ENCODE data around the gene IGFL2. TPM values are rescaled to one million over a fixed set of nuclear protein-coding genes. Genes with fewer than 3 reads are reported as not detected.

The IGFL2 gene
- total RNA-seq, 1 donor from 2014 or later, result not detected

DNA sequence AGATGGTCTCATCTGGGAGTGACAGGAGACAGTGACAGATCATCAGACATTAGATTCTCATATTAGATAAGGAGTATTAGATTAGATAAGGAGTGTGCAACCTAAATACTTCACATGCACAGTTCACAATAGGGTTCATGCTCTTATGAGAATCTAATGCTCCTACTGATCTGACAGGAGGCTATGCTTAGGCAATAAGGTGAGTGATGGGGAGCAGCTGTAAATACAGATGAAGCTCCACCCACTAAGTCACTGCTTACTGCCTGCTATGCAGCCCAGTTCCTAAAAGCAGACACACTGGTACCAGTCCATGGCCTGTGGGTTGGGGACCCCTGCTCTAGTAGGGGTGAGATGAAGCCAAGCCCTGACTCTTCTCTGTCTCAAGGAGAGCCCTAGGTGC, 13.5 kb upstream of the IGFL2 start:
- H3K4me3 ChIP-seq (ENCODE audit: low read length in 3 of 3), result no peak overlapping the region
- H3K27me3 ChIP-seq (ENCODE audit: control insufficient read depth in 3 of 3, insufficient read depth in 3 of 3, low read length in 3 of 3), result peaks cover 0 to 9% (median 0%) of the 10 kb centered on the region in 3 donors
- H3K27ac ChIP-seq (ENCODE audit: low read depth, low read length), result no peak overlapping the region
- no peaks in the 10 kb centered on the region for H3K9me3 ChIP-seq (ENCODE audit: control insufficient read depth in 3 of 3, low read length in 3 of 3)
- no peaks in the 10 kb centered on the region for H3K36me3 ChIP-seq (ENCODE audit: control insufficient read depth in 3 of 3, insufficient read depth in 3 of 3, low read length in 3 of 3)
- H3K9ac ChIP-seq (ENCODE audit: low read depth in 1 of 3, low read length in 3 of 3), result no peak overlapping the region
- H3K4me1 ChIP-seq (ENCODE audit: control insufficient read depth in 3 of 3, insufficient read depth in 3 of 3, low read length in 3 of 3), result peaks cover 13 to 17% (median 14%) of the 10 kb centered on the region in 3 donors

DNA sequence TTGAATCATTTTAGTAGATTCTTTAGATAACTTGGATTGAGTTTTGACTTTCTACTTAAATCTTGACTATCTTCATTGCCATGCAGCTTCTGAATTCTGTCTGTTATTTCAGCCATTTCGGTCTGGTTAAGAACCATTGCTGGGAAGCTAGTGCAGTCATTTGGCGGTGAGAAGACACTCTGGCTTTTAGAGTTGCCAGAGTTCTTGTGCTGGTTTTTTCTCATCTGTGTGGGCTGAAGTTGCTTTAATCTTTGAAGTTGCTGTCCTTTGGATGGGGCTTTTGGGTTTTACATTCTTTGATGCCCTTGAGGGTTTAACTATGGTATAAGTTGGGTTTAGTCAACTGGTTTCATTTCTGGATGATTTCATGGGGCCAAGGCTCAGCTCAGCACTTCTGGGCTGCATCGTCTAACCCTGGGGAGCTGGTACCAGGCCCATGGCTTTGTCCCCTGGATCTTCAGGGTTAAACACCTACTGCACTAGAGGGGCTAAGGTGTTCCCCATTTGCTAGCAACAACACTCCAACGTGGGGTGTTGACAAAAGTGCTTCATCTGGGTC, 10.0 kb upstream of the IGFL2 start:
- Histone ChIP-seq H3K9me3 (ENCODE audit: control insufficient read depth in 3 of 3, low read length in 3 of 3) (no peaks in the 10 kb centered on the region), H3K4me3 (ENCODE audit: low read length in 3 of 3) (no peak overlapping the region)

DNA sequence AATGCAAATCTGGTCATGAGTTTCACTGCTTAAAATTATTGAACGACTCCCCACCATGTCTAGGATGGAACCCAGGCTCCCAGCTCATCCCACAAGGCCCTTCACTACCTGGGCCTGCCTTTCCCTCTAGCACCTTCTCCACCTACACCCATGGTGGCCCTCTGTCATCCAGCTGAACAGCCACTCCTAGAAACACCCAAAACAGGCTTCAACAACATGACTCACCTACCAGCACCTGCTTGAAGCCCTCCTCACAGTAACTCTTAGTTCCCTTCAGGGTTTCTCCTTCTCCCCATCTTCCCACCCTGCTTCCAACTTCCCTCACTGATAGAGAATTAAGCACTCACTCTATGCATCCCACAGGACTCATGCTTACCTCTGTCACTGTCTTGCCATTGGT, 6.6 kb upstream of the IGFL2 start:
- Histone ChIP-seq H3K4me3 (ENCODE audit: low read length in 3 of 3) (no peak overlapping the region), H3K9ac (ENCODE audit: low read depth in 1 of 3, low read length in 3 of 3) (no peak overlapping the region), H3K4me1 (ENCODE audit: control insufficient read depth in 3 of 3, insufficient read depth in 3 of 3, low read length in 3 of 3) (no peaks in the 10 kb centered on the region), H3K9me3 (ENCODE audit: control insufficient read depth in 3 of 3, low read length in 3 of 3) (no peaks in the 10 kb centered on the region), H3K27me3 (ENCODE audit: control insufficient read depth in 3 of 3, insufficient read depth in 3 of 3, low read length in 3 of 3) (peaks cover 0 to 9% (median 0%) of the 10 kb centered on the region in 3 donors), H3K36me3 (ENCODE audit: control insufficient read depth in 3 of 3, insufficient read depth in 3 of 3, low read length in 3 of 3) (no peaks in the 10 kb centered on the region), H3K27ac (ENCODE audit: low read depth, low read length) (no peak overlapping the region)

More for the DNA sequence above, 10.0 kb upstream of the IGFL2 start:
- Histone ChIP-seq H3K4me1 (ENCODE audit: control insufficient read depth in 3 of 3, insufficient read depth in 3 of 3, low read length in 3 of 3) (peaks cover 10 to 15% (median 11%) of the 10 kb centered on the region in 3 donors), H3K36me3 (ENCODE audit: control insufficient read depth in 3 of 3, insufficient read depth in 3 of 3, low read length in 3 of 3) (no peaks in the 10 kb centered on the region), H3K27ac (ENCODE audit: low read depth, low read length) (no peak overlapping the region), H3K9ac (ENCODE audit: low read depth in 1 of 3, low read length in 3 of 3) (no peak overlapping the region), H3K27me3 (ENCODE audit: control insufficient read depth in 3 of 3, insufficient read depth in 3 of 3, low read length in 3 of 3) (peaks cover 0 to 9% (median 0%) of the 10 kb centered on the region in 3 donors)

DNA sequence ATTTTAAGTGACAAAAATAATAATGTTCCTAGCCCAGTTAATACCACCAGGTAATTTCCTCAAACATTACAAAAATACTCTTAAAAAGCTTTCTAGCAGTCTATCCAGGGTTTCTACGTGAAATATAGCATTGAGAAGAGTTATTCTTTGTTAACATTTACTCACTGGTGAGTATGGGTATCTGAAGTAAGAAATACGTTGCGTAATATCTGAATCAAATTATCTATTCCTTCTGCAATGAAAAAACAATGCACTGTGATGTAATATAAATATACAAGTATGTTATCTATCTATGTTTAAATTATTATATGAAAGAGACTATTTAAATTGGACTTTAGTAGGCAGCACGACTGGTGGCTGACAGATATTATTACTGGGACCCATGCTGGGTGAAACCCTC, 5.7 kb upstream of the IGFL2 start:
- Histone ChIP-seq H3K36me3 (ENCODE audit: control insufficient read depth in 3 of 3, insufficient read depth in 3 of 3, low read length in 3 of 3) (no peaks in the 10 kb centered on the region), H3K4me1 (ENCODE audit: control insufficient read depth in 3 of 3, insufficient read depth in 3 of 3, low read length in 3 of 3) (no peaks in the 10 kb centered on the region), H3K9ac (ENCODE audit: low read depth in 1 of 3, low read length in 3 of 3) (no peak overlapping the region), H3K9me3 (ENCODE audit: control insufficient read depth in 3 of 3, low read length in 3 of 3) (no peaks in the 10 kb centered on the region), H3K27ac (ENCODE audit: low read depth, low read length) (no peak overlapping the region), H3K27me3 (ENCODE audit: control insufficient read depth in 3 of 3, insufficient read depth in 3 of 3, low read length in 3 of 3) (peaks cover 0 to 12% (median 0%) of the 10 kb centered on the region in 3 donors), H3K4me3 (ENCODE audit: low read length in 3 of 3) (no peak overlapping the region)

DNA sequence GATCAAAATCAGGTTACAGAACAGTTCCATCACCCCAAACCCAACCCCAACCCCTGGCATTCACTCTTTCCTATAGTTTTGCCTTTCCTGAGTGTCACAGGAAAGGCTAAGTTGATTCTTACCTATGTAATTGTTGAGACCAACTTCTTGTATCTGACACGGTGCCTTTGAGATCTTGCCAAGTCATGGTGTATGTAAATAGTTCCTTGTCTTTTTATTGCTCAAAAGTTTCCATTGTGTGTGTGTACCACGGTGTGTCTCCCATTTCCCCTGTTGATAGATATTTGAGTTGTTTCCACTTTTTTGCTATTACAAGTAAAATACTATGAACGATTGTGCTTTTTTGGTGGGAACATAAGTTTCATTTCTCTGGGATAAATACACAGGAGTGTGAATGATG, 3.3 kb upstream of the IGFL2 start:
- Histone ChIP-seq H3K9me3 (ENCODE audit: control insufficient read depth in 3 of 3, low read length in 3 of 3) (no peaks in the 10 kb centered on the region), H3K4me3 (ENCODE audit: low read length in 3 of 3) (no peak overlapping the region), H3K27me3 (ENCODE audit: control insufficient read depth in 3 of 3, insufficient read depth in 3 of 3, low read length in 3 of 3) (peaks cover 0 to 15% (median 3%) of the 10 kb centered on the region in 3 donors), H3K9ac (ENCODE audit: low read depth in 1 of 3, low read length in 3 of 3) (no peak overlapping the region), H3K4me1 (ENCODE audit: control insufficient read depth in 3 of 3, insufficient read depth in 3 of 3, low read length in 3 of 3) (no peaks in the 10 kb centered on the region), H3K36me3 (ENCODE audit: control insufficient read depth in 3 of 3, insufficient read depth in 3 of 3, low read length in 3 of 3) (no peaks in the 10 kb centered on the region), H3K27ac (ENCODE audit: low read depth, low read length) (no peak overlapping the region)

DNA sequence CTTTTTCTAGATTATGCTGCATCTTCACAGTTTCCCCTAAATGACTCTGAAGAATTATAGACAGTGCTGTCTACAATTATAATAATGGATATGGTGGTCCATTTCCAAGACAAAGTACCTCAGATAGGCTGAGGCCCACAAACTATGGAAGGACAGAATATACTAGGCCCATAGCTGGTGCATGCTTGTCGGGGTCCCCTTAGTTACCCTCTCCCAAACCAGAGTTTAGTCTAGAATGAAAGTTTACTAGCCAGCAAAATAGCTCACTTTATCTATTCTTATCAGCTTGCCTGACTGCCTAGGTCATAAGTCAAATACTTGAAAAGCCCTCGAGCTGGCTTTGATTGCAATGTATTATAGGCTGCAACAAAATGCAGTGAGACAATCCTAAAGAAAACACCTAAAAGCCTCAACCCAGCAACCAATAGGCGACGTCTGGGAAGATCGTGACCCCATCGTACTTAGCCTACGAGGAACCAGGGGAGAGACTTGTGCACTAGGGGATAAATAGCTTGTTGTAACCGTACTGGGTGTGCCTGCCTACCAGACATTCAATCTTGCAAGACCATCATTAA, 785 bp upstream of the IGFL2 start:
- Histone ChIP-seq H3K36me3 (ENCODE audit: control insufficient read depth in 3 of 3, insufficient read depth in 3 of 3, low read length in 3 of 3) (no peaks in the 10 kb centered on the region), H3K27me3 (ENCODE audit: control insufficient read depth in 3 of 3, insufficient read depth in 3 of 3, low read length in 3 of 3) (peaks cover 4 to 17% (median 8%) of the 10 kb centered on the region in 3 donors), H3K9ac (ENCODE audit: low read depth in 1 of 3, low read length in 3 of 3) (no peak overlapping the region), H3K9me3 (ENCODE audit: control insufficient read depth in 3 of 3, low read length in 3 of 3) (no peaks in the 10 kb centered on the region), H3K4me1 (ENCODE audit: control insufficient read depth in 3 of 3, insufficient read depth in 3 of 3, low read length in 3 of 3) (no peaks in the 10 kb centered on the region), H3K27ac (ENCODE audit: low read depth, low read length) (no peak overlapping the region), H3K4me3 (ENCODE audit: low read length in 3 of 3) (no peak overlapping the region)

DNA sequence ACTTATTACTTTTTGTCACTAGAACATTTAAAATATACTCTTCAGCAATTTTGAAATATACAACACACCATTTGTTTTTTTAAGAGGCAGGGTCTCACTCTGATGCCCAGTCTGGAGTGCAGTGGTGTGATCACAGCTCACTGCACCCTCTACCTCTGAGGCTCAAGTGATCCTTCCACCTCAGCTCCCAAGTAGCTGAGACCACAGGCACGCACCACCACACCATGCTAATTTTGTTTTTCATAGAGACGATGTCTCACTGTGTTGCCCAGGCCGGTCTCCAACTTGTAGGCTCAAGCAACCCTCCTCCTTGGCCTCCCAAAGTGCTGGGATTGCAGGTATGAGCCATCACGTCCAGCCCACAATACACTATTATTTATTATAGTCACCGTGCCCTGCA, 2.6 kb downstream of the IGFL2 start:
- Histone ChIP-seq H3K27me3 (ENCODE audit: control insufficient read depth in 3 of 3, insufficient read depth in 3 of 3, low read length in 3 of 3) (peaks cover 8 to 24% (median 10%) of the 10 kb centered on the region in 3 donors), H3K4me1 (ENCODE audit: control insufficient read depth in 3 of 3, insufficient read depth in 3 of 3, low read length in 3 of 3) (no peaks in the 10 kb centered on the region), H3K36me3 (ENCODE audit: control insufficient read depth in 3 of 3, insufficient read depth in 3 of 3, low read length in 3 of 3) (no peaks in the 10 kb centered on the region), H3K27ac (ENCODE audit: low read depth, low read length) (no peak overlapping the region), H3K9me3 (ENCODE audit: control insufficient read depth in 3 of 3, low read length in 3 of 3) (no peaks in the 10 kb centered on the region), H3K4me3 (ENCODE audit: low read length in 3 of 3) (no peak overlapping the region), H3K9ac (ENCODE audit: low read depth in 1 of 3, low read length in 3 of 3) (no peak overlapping the region)

DNA sequence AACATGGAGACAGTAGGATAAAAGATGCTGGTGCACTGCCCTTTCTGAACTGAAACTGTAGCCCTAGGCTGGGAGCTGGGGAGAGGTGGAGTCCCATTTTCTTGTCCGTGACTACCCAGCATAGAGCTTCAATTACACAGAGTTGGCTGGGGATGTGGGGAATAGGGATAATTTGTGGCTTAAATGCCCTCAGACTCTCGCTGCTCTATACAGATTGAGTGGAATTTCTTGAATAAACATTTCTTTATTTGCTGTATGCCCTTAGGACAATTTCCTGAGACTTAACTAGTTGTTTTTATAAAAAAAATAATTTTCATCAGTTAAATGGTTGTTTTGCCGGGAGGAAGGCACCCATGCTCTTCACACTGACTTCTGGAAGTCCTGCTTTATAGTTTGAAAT, 7.2 kb downstream of the IGFL2 start:
- no peak overlapping the region for H3K27ac ChIP-seq (ENCODE audit: low read depth, low read length)
- H3K4me3 ChIP-seq (ENCODE audit: low read length in 3 of 3), result no peak overlapping the region
- H3K9me3 ChIP-seq (ENCODE audit: control insufficient read depth in 3 of 3, low read length in 3 of 3), result no peaks in the 10 kb centered on the region
- peaks cover 9 to 10% (median 9%) of the 10 kb centered on the region in 3 donors for H3K27me3 ChIP-seq (ENCODE audit: control insufficient read depth in 3 of 3, insufficient read depth in 3 of 3, low read length in 3 of 3)
- H3K36me3 ChIP-seq (ENCODE audit: control insufficient read depth in 3 of 3, insufficient read depth in 3 of 3, low read length in 3 of 3), result no peaks in the 10 kb centered on the region
- no peak overlapping the region for H3K9ac ChIP-seq (ENCODE audit: low read depth in 1 of 3, low read length in 3 of 3)
- H3K4me1 ChIP-seq (ENCODE audit: control insufficient read depth in 3 of 3, insufficient read depth in 3 of 3, low read length in 3 of 3), result no peaks in the 10 kb centered on the region

DNA sequence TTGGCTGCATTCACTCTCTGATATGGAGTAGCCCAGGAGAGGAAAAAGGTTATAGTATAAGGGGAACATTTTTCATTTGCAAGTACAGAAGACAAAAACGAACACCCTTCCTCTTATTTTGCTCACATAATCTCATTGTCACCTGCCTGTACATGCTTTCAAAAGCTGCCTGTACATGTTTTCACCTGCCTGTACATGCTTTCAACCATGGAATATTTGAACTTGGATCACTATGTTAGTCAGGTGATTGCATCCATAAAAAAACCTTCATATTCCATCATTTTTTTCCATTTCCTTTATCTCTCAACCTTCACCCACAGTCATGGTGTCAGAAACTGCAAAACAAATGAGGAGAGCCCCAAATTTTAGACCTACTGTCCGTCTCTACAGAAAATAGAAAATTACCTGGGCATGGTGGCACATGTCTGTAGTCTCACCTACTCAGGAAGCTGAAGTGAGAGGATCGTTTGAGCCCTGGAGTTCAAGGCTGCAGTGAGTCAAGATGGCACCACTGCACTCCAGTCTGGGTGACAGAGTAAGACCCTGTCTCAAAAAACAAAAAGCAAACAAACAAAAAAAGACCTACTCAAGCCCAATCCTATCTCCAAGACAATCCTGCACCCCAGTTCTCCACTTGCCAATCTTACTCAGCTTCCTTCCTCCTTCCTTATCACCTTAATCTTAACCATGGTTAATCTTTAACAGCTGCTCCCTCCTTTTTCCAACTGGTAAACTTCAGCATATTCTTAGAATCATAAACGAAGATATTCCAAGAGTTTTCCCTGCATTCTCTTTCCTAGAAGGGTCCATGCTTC, 11.6 kb downstream of the IGFL2 start:
- no peaks in the 10 kb centered on the region for H3K36me3 ChIP-seq (ENCODE audit: control insufficient read depth in 3 of 3, insufficient read depth in 3 of 3, low read length in 3 of 3)
- no peaks in the 10 kb centered on the region for H3K9me3 ChIP-seq (ENCODE audit: control insufficient read depth in 3 of 3, low read length in 3 of 3)
- H3K27ac ChIP-seq (ENCODE audit: low read depth, low read length), result no peak overlapping the region
- no peaks in the 10 kb centered on the region for H3K4me1 ChIP-seq (ENCODE audit: control insufficient read depth in 3 of 3, insufficient read depth in 3 of 3, low read length in 3 of 3)
- peaks cover 6 to 11% (median 7%) of the 10 kb centered on the region in 3 donors for H3K27me3 ChIP-seq (ENCODE audit: control insufficient read depth in 3 of 3, insufficient read depth in 3 of 3, low read length in 3 of 3)
- H3K4me3 ChIP-seq (ENCODE audit: low read length in 3 of 3), result no peak overlapping the region
- H3K9ac ChIP-seq (ENCODE audit: low read depth in 1 of 3, low read length in 3 of 3), result no peak overlapping the region

DNA sequence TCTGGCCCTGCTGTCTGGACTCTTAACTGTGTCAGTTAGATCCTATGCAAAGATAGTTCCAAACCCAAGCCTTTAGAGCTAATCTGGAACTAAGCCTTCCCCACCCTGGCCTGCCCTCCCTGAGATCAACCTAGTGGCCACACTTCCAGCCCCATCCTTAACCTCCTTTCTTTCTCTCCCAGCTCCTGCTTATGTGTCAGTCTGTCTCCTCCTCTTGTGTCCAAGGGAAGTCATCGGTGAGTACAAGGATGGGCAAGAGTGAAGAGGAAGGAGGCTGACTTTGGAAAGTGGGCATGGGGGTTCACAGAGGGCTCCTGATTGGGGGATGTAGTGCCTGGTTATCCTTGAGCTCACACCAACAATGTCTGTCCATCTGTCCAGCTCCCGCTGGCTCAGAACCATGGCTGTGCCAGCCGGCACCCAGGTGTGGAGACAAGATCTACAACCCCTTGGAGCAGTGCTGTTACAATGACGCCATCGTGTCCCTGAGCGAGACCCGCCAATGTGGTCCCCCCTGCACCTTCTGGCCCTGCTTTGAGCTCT, 12.3 kb downstream of the IGFL2 start:
- Histone ChIP-seq H3K9ac (ENCODE audit: low read depth in 1 of 3, low read length in 3 of 3) (no peak overlapping the region), H3K4me3 (ENCODE audit: low read length in 3 of 3) (no peak overlapping the region), H3K27ac (ENCODE audit: low read depth, low read length) (no peak overlapping the region), H3K27me3 (ENCODE audit: control insufficient read depth in 3 of 3, insufficient read depth in 3 of 3, low read length in 3 of 3) (peaks cover under 1 to 13% (median 5%) of the 10 kb centered on the region in 3 donors), H3K4me1 (ENCODE audit: control insufficient read depth in 3 of 3, insufficient read depth in 3 of 3, low read length in 3 of 3) (no peaks in the 10 kb centered on the region), H3K9me3 (ENCODE audit: control insufficient read depth in 3 of 3, low read length in 3 of 3) (no peaks in the 10 kb centered on the region), H3K36me3 (ENCODE audit: control insufficient read depth in 3 of 3, insufficient read depth in 3 of 3, low read length in 3 of 3) (no peaks in the 10 kb centered on the region)
